Midbrain (tissue), 1 donor: ENCODE results near the gene ANKRD22.
"Not testable (repeated sequence)": the region's sequence is repeated elsewhere in the genome, so short reads cannot be mapped to it uniquely, and the experiment has no call there.

Experiments
- DNase-seq: peaks from one replicate; lab custom pipeline; 2025; lab: John Stamatoyannopoulos, UW

ANKRD22 gene

DNA sequence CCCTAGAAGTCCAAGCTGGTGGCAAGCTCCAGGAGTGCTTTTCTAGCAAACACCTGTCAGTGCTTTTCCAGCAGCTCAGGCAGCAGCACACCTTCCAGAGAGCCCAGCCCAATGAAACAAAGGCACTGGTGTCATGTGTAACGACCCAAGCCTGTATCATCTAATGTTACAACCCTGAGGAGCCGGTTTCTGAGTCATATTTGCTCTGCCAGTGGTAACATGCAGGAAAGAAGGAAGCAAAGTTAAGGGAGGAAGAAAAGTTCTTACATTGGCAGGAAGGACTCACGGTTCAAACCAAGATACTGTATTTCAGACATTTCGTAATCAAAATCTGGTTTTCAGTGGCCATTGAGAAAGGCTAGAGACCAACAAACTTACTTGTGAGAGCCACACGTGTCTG lies at the start of gene ANKRD22:
Gene ANKRD22 (minus strand): TSS at position 139 of the 400 bp plus-strand sequence. CDS start 237 bp downstream, outside the sequence.
- DNase-seq: no peak

- no peak for DNase-seq
Measured at GRCh38 chr10:88899886-88900285, 48.2 kb upstream of the ANKRD22 start.

DNA sequence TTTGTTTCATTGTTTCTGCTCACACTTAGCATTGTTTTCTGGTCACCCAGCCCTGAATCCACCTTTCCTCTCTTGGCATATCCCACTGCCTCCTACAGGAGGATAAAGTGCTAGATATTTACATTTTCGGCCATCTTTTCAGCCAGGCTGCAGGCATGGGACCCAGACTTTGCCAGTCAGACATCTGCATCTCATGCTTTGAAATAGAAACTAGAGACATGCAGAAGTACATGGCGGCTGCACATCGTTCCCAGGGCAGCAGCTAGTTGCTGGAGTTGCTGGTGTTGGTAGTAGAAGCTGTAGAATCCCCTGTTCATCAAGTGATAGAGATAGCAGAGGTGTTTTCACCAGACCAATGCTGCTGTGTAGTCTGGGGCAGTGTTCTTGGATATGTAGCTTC lies 47.1 kb upstream of the ANKRD22 start:
- DNase-seq: no peak

- DNase-seq: no peak
Measured at GRCh38 chr10:88896994-88897853, 45.6 kb upstream of the ANKRD22 start.

- no peak for DNase-seq
Measured at GRCh38 chr10:88896372-88896993, 44.8 kb upstream of the ANKRD22 start.

DNA sequence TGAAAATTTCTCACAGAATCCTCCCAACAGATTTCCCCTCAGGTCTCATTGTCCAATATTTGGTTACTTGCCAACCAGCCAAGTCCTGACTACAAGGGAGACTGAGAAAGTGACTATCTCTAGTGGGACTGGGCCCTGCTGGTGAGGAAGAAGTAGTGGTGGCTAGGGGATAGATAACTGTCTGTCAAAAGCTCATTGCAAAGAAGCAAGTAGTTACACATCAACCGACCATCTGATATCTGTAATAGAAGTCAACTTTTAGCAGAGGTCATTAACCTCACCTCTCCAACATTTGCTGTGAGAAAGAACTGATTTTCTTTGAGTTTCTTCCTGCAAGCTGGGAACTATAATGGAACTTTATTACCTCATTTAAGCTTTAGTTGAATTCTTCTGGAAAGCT lies 43.6 kb upstream of the ANKRD22 start:
- DNase-seq: no peak

DNA sequence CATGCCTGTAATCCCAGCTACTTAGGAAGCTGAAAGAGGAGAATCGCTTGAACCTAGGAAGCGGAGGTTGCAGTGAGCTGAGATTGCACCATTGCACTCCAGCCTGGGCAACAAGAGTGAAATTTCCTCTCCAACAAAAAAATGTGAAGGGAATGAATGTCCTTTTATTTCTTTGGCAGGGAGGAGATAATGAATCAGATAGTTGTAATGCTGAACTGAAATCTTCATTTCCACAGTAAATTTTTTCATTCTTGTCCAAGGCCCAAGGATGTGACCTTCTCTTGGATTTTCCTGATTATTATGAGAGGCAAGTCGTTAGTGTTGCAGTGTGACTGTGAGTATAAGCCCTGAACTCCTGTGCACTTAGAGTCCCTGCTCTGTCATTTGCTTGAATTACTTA lies 42.0 kb upstream of the ANKRD22 start:
- DNase-seq: no peak

- DNase-seq: no peak
Measured at GRCh38 chr10:88892222-88892967, 40.8 kb upstream of the ANKRD22 start.

- no peak for DNase-seq
Measured at GRCh38 chr10:88890681-88891381, 39.2 kb upstream of the ANKRD22 start.

GRCh38 chr10:88889559-88890337 lies 38.1 kb upstream of the ANKRD22 start:
- DNase-seq: no peak

DNA sequence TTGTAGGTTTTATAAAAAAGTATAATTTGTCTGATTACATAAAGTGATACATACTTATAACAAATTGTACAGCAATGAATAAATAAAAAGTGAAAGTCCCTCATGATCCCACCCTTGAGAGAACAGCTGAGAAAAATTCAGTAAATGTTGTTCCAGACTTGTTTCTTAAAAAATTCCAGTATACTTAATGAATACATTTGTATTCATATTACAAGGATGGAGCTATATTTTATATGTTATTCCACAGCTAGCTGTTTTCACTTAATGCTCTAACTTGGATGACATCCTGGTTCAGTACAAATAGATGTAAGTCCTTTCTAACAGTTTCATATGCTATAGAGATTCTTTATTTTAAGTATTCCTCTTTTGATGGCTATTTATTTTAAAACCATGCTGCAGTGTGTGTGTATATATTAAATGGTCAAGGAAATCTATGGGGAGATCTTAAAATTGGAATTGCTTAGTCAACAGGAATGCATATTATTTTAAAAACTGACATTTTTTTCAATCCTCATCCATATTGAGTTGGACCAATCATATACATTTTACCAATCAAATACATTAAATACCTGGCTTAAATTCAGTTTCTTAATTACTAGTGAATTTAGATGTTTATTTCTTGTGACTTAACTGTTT lies 37.3 kb upstream of the ANKRD22 start:
- no peak for DNase-seq

- DNase-seq: no peak
Measured at GRCh38 chr10:88886557-88886956, 34.9 kb upstream of the ANKRD22 start.

DNA sequence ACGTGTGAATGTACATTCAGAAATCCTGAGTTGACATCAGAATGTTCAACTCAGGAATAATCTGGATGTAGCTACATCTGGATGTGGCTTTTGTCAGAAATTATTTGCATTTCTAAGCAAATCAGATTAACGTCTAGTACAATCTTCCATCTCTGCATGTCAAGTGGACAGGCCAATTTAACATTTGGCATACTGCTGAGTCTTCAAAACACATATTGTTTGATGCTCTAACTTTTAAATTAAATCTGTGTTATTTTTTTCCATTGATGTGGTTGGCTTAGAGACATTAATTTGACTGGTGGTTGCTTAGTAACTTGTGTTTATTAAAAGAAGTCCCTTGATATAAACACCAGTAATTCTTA lies 31.8 kb upstream of the ANKRD22 start:
- DNase-seq: no peak

DNA sequence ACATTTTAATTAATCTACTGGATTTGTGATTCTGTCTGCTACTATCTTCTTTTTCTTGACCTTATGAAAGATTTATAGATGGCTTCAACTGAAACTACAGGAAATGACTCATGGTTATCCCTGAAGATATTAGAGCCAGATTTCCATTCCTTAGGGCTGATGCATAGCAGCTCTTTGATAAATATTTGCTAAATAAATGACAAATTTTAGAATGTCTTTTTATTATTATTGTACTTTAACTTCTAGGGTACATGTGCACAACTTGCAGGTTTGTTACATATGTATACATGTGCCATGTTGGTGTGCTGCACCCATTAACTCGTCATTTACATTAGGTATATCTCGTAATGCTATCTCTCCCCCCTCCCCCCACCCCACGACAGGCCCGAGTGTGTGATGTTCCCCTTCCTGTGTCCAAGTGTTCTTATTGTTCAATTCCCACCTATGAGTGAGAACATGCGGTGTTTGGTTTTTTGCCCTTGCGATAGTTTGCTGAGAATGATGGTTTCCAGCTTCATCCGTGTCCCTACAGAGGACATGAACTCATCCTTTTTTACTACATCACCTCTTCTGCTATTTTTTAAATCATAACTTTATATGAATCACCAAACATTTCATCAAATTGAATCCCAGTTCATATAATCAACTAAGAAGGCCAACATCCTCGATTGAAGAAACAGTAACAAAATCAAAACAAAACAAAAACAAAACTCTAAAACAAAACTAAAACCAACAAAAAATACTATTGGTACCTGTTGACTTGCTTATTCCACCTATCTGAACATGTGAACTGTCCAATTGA lies 31.2 kb upstream of the ANKRD22 start:
- not testable (repeated sequence) for DNase-seq

GRCh38 chr10:88881922-88882645 lies 30.4 kb upstream of the ANKRD22 start:
- DNase-seq: no peak

- peak; percentile 21 for DNase-seq
Measured at GRCh38 chr10:88881320-88881719, 29.7 kb upstream of the ANKRD22 start.

GRCh38 chr10:88880282-88881076 lies 28.8 kb upstream of the ANKRD22 start:
- DNase-seq: peak; percentile 77

GRCh38 chr10:88879534-88880281 lies 28.1 kb upstream of the ANKRD22 start, which contains the start of gene STAMBPL1:
TSS of gene STAMBPL1 (plus strand) at chr10:88880245. CDS start at chr10:88901709, 21,464 bp downstream.
- peak; percentile 64 for DNase-seq
